ENCODE data around the gene FHIP1B.

FHIP1B gene

DNA sequence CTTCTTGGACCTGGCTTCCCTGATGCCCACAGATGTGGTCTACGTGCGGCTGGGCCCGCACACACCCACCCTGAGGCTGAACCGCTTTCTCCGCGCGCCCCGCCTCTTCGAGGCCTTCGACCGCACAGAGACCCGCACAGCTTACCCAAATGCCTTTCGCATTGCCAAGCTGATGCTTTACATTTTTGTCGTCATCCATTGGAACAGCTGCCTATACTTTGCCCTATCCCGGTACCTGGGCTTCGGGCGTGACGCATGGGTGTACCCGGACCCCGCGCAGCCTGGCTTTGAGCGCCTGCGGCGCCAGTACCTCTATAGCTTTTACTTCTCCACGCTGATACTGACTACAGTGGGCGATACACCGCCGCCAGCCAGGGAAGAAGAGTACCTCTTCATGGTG lies 5.7 kb upstream of the FHIP1B start:
- no peak for DNase-seq (ENCODE audit: low spot score)

DNA sequence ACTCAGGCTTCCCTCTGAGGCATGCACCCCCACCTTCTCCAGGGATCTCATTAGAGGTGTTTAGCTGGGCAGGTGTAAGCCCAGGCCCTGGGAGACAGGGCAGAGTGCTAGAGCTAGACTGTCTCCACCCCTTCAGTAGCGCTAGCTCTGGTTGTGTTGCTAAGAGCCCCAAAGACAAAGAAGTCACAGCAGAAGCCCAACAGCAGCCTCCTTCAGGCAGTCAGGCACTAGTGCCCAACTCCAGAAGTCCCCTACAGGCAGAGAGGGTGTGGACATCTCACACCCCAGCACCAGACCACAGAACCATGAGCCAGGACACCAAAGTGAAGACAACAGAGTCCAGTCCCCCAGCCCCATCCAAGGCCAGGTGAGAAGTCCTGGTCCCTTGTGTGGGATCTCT lies 4.5 kb upstream of the FHIP1B start, which contains the start of gene CNGA4:
Gene CNGA4, plus strand, starts transcription at position 188 of the 400 bp plus-strand sequence. Its CDS starts 118 bp downstream, at position 306.
- no peak for DNase-seq (ENCODE audit: low spot score)

DNA sequence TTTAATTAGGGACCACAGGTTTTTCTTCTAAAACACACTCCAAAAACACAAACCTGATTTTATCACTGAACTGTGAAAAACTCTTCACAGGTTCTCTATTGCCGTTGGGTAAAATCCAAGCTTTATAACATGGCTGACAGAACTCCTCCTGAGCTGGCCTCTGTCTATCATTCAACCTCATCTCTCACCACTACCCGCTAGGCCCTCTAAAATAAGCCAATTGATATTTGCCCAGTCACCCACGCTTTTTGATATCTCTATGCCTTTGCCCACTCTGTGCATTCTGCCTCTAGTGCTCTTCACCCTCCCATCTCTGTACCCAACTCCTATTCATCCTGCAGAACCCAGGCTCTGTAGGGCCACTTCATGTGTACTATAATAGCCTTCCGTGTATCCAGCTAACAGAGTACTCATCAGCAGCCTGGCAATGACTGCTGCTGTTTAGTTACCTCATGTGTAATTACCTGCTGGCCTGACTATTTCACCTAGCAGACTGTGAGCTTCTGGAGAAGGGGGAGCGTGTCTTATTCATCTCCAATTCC lies 3.4 kb upstream of the FHIP1B start:
- DNase-seq (ENCODE audit: low spot score): no peak

DNA sequence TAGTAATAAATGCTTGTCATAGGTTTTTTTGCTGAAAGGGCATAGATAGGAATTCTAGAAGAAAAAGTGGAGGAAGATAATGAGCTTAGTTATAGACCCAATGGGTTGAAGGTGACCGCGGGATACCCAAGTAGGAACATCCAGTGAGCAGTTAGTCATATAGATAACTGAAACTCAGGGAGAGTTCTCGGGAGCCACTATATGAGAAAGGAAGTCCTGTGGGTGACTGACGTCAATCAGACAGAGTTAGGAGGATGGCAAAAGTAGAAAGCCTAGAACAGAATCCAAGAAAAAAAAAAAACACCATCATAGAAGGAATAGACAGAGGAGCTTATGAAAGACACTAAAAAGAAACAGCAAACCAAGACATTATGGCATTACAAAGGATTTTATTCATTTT lies 2.8 kb upstream of the FHIP1B start:
- no peak for DNase-seq (ENCODE audit: low spot score)

DNA sequence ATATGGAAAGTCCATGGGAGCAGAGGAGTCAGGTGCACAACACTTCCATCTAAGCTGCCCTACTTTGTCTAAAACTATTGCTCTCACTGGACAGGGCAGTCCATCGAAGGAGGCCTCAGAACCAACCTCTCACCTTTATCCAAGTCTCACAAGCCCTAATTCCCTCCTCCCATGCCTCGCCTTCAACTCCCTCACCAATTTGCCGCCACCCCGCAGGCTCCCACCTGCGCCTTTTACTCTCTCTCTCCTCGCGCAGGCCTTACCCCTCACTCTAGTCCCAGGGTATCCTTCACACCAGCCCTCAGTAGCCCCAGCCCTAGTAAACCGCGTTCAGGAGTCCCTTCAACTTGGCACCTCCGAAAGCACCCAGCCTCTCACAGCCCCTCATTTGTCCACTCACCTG lies 451 bp downstream of the FHIP1B start:
- no peak for DNase-seq (ENCODE audit: low spot score)

DNA sequence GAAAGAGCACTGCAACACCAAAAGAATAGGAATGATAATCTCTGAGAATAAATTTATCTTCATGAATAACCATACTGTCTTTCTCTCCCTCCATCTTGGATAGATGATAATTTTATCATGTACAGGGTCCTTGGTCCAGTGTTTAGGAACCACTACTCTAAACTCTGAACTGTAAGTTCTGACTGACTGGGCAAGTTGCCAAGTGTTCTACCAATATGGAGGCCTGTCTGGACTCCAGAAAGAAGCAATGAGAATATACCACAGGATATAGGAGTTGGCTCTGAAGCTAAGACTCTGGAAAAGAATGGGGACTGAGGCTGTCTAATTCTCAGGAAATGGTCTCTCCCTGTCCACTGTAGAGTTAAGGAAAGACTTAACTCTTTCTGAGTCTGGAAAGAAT lies 1.5 kb downstream of the FHIP1B start:
- peak; percentile 47 for DNase-seq (ENCODE audit: low spot score)

DNA sequence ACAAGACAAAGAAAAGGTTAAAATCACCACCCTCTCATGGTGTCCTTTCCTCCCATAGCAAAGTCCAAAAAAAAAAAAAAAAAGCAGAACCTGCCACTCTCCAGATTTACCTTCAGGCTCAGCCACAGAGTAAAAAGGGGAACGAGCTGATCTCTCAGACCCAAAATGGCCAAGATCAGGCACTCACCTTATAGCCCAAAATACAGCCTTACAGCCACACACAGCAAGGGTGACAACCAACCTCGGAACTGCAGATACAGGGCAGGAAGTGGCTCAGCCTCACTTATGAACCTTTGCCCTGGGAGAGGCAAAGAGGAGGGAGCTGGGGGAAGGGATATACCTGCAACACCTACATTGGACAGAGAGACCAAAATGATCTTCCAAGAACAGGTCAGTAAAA lies 4.5 kb downstream of the FHIP1B start:
- DNase-seq (ENCODE audit: low spot score): no peak

DNA sequence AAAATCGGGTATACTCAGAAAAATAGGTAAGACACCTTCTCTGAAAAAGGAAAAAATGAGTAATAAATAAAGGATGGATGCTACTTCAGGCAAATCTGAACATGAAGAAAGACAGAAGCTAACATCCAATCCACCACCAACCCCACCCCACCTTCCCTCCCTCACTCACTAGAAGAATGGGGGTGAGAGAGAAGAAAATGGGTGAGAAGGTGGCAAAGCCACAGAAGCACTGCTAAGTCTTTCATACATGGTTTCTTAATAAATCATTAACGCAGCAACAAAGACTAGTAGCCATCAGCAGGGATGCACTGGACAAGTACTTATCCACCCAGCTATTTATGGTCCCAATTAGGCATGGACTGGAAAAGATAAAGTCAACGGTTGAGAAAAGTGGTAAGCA lies 5.9 kb downstream of the FHIP1B start:
- no peak for DNase-seq (ENCODE audit: low spot score)

DNA sequence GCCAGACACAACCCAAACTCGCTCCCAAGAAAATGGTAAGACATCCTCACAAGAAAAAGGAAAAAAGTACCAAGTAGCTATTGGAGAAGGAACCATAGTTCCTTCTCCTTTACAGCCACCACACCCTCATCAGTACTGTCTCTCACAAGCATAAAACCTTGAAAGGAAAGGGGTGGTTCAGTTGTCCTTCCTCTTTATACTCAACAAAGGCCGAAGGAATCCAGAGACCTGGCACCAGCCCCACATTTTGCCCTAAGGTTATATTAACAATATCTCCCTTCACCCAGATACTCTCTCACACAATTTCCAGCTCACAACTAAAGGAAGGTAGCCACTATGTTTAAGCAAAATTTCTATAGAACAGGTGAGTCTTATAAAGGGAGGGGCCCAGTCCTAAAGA lies 8.5 kb downstream of the FHIP1B start:
- no peak for DNase-seq (ENCODE audit: low spot score)

DNA sequence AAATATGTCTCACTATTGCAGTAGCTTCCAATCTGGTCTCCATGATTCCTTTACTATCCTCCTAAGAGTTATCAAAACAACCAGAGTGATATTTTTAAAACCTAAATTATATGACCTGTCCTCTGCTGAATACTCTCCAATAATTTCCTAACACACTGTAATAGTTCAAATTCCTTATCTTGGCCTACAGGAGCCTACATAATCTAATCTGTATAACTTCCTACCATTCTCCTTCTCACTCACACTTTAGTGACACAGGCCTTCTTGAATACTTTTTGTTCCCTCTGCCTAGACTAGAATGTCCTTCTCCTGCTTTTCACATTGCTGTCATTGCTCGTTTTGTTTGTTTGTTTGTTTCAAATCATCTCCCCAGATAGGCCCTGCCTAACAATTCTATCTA lies 9.4 kb downstream of the FHIP1B start:
- DNase-seq (ENCODE audit: low spot score): no peak

DNA sequence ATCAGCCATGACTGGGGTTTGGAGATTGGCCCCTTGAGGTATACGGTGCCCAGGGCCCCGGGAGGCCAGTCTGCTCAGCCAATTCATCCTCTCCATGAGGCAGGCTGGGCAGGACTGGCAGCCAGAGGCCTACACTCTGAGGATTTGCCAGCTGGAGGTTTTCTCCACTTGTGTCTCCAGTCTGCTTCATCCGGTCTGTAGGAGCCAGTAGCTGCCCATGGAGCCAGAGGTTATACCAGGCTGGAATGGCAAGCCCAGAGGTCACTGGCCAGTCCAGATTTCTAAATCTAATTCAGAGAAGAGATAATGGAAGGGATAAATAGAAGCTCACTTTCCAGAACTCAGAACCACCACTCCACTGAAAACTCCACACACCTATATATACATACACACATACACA lies 10.0 kb downstream of the FHIP1B start:
- DNase-seq (ENCODE audit: low spot score): no peak

DNA sequence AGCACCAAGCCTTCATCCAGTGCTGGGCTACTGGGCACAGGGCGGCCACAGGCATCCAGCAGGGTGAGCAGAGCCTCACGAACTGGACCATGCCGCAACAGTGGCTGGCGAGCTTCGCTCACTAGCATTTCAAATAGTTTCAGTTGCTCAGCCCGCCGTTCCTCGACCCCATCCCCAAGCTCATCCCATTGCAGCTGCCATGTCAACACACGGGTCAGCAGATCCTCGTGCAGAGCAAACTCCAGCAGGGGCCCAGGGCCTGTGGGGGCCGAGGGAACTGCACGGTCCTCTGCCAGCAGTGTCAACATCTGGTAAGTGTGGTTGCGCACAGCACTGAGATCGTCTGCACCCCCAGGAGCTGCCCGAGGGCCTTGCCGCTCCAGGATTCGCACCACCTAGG lies 10.6 kb downstream of the FHIP1B start:
- DNase-seq (ENCODE audit: low spot score): no peak

DNA sequence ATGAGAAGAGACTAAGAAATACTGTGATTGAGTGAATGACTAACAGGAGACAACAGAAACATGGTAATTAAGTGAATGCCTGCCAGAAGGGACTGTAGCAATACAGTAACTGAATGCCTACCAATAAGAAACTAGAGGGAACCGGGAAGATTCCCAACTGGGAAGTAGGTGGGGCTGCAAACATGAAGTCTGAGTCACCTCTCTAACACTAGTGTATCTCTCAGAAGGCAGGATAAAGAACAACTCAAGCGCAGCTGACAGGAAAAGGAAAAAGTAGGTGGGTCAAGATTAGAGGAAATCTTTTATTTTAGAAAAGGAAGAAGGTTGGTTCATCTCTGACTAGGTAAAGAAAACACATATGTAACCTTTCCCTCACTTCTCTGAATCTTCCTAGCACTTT lies 15.1 kb downstream of the FHIP1B start:
- DNase-seq (ENCODE audit: low spot score): no peak

DNA sequence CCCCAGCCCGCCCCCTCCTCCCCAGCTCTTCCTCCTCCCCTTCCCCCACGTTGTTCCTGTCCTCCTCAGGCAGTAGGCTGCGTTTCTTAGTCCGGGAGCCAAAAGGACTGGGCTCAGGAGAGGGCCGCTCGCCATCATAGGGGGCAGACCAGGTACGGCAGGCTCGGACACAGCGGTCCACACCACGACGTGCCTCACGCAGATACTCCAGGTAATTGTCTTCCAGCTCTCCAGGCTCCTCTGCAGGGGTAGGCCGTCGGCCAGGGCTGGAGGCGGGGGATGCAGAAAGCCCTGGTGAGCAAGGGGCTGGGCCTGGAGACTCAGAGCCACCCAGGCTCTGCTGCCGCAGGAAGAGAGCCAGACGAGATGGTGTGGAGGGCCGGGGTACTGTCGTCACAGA lies 16.7 kb downstream of the FHIP1B start:
- no peak for DNase-seq (ENCODE audit: low spot score)

DNA sequence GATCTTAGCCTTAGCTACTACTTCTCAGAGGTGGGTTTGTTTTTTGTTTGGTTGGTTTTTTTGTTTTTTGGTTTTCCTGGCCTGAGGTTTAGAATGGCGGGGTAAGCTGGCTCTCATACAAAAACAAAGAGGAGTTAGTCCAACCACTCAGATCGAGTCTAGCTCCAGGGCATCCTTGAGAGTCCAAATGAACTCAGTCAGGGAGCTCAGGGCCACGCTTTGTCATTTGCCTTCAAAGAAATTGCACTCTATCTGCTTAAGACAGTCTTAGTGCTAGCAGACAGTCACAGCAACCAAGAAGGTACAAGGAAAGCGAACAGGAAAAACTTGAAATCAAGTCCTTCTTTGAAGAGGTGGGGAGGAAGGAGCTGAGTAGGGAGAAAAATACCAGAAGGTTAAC lies 17.9 kb downstream of the FHIP1B start:
- no peak for DNase-seq (ENCODE audit: low spot score)

DNA sequence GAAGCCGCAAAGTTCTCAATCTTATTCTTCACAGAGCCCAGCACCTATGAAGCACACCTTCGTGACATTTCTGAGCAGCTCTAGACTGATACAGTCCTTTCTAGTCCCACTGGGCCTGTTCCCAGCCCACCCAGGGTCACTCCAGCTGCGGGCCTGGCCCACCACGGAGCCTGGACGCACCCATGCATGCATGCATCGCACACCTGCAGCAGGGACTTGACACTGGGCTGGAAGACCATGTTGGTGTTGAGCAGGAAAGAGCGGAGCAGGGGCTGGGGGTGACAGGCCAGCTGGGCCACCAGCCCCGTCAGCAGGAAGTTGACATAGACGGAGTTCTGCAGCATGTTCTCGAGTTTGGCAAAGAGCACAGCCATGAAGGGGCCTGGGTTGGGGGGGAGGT lies 19.9 kb downstream of the FHIP1B start:
- DNase-seq (ENCODE audit: low spot score): no peak

DNA sequence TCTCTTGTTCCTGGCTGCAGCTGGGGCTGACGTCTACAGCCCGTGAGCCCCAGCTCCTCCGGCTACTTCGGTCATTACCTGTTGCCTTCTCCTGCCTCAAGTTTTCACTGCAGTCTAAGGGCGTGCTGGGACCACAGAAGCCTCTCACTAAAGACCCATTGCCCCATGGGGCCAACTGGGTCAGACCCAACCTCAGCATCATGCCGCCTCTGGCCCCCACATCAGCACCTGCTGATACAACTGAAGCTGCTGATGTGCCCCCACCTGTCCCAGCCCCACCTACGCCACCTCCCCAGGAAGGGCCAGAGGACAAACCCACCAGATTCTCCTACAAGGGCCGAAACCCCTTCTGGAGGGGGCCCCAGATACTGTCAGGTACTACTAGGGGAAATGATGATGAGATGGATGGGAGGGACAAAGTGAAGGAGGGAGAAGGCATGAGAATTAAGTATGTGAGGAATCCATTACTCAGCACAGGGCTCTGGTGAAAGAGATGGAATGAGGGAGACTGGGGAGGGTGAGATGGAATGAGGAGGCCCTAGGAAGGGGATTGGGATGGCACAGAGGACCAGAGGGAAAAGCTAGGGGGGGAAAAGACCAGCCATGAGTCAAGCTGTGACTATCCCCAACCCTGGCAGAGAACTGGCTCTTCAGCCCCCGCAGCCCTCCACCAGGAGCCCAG lies 24.0 kb downstream of the FHIP1B start:
- DNase-seq (ENCODE audit: low spot score): no peak

DNA sequence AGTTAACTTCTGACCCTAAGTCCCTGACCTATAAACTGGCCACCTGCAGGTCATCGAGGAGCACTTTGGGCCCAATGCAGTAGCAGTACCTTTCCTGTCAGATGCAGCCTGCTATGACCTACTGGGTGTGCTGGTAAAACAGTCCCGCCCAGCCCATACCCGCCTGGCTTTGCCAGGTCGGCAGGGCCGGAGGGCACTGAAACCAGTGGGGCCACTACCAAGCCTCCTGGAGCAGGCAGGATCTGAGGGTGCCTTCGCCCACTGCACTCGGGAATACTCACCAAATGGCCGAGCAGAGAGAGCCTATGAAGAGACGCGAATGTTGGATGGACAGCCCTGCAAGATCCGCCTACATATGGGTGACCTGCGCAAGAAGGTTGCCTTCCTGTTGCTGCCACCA lies 24.6 kb downstream of the FHIP1B start:
- no peak for DNase-seq (ENCODE audit: low spot score)

DNA sequence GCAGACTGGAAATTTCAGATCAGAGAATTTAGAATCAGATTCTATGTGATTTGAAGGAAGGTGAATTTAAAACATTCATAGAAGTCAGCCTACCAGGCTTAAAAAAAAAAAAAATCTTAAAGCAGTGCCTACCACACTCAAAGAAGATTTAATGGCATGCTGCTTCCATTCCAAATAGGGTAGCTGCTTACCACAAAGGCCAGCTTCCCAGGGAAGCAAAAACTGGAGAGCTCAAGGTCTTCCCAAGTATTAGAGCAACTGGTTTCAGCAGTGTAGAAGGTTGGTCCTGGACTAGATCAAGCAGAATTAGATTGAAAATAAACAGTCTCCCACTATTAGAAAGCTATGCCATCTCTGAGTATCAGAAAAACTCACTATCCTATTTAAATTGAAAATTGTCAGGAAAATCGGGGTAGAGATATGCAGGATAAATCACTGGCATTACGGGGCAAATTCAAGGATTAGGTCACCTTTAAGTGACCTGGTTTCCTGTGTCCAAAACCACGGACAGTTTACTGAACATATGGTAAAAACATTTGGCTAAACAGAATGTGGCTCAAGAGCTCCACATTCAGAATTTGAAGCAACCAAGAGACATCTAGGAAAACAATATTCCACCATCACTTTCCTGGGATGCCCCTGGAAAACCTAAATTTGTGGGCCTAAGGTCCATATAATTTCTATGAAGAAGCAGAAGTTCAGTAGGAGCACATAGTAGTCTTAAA lies 27.8 kb downstream of the FHIP1B start:
- no peak for DNase-seq (ENCODE audit: low spot score)

DNA sequence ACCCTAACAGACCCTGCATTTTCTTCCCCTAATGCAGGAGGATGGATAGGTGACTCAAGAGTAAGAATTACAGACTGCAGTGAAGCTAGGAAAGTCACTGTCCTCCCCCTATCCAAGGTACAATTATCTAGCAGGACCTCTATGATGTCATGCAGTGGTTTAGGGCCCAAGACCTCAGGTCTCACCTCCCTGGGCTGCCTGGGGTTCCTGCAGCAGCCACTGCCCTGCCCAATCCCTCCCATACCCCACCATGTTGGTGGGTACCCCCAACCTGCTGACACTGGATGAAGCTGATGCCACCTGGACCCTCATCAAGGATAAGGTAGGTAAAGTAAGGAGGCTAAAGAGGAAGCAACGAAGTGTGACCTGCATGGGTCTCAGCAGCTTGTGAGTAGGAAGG lies 29.1 kb downstream of the FHIP1B start, which contains the start of gene C11orf42:
Gene C11orf42, plus strand, starts transcription at position 192 of the 400 bp plus-strand sequence. Its CDS starts 59 bp downstream, at position 251.
- no peak for DNase-seq (ENCODE audit: low spot score)

DNA sequence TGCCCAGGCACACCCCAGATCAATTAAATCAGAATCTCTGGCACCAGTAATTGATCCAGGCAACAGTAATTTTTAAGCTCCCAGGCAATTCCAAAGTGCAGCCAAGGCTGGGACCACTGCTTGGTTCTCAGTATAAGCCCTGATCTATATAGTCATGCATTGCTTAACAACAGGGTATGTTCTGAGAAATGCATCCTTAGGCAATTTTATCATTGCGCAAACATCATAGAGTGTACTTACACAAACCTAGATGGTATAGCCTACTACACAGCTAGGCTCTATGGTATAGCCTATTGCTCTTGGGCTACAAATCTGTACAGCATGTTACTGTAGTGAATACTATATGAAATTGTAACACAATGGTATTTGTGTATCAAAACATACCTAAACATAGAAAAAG lies 29.7 kb downstream of the FHIP1B start:
- no peak for DNase-seq (ENCODE audit: low spot score)

DNA sequence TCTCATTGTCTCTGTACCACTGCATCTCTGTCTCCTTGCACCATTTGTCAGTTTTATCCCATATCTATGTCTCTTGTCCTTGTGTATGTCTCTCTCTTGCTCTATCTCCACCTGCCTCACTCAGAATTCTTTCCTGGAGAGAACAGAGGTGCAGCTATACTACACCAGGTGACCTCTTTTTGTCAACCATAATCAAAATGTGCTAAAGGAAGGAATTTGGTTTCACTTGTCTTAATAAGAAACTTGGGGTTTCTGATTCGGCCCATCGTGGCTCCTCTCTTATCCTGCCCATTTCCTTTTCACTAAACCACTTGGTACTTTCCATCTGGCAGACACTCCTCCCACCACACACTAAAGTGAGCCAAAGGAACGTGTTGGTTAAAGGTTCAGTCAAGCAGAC lies 31.1 kb downstream of the FHIP1B start:
- no peak for DNase-seq (ENCODE audit: low spot score)

DNA sequence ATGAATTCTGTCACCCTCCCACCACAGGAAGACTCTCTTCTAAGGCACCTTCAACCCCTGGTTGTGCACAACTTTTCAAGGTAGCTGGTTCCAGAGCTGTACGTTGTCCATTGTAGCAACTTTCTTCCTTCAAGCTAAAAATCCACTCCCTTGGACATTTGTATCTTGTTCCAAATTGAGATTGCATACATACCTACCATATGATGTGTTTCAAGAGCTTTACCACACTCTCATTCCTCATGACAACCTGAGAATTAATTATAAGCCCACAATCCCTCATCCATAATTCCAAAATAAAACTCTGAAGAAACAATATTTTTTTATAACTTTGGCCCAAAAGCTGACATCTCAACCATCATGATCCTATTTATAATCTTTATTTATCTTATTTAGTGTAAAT lies 32.4 kb downstream of the FHIP1B start:
- no peak for DNase-seq (ENCODE audit: low spot score)

DNA sequence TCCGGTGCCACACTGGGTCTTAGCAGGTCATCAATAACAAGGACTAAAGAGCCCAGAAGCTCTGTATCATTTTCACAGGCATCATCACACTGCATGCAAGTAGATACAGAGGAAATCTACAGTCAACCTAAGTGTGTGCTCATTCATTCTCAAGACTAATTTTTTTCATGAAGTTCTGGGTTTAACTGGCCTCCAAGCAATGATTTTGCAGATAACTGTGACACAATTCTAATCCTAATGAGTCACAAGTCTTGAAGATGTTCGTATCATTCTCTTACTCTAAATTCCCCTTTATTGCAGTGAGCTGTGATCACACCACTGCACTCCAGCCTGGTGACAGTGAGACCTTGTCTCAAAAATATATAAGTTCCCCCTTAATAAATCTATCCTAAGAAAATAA lies 33.0 kb downstream of the FHIP1B start:
- no peak for DNase-seq (ENCODE audit: low spot score)
